Measurements from ENCODE around the gene WDR37.

DNA sequence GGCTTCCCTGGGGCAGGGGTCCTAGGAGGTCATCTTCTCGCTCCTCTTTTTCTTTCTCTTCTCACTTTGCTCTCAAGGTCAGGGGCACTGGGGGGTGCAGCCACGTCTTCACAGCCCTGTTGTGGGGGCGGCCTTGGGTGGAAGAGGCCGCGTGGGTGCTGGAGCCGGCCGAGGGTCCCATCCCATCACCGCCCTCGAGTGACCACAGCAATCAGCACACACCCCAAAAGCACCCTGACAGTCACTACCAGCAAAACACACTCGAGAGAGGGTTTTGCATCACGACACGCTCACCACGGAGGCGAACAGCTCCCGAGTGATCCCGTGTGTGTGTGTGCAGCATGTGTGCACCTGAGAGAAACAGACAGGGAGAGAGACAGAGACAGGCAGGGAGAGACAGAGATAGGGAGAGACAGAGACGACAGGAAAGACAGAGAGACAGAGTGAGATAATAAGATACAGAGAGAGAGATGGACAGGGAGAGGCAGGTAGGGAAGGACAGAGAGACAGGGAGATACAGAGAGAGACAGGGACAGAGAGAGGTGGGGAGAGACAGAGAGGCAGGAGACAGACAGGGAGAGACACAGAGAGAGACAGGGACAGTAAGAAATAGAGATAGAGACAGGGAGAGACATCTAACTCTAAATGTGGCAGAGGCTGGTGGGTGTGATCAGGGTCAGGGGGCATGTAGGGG is 100.9 kb downstream of the WDR37 start:
- TF ChIP-seq POLR2A (IDR thresholded peaks at IDR 0.05; ENCODE audit: low read length) (no peak), GATA1 (IDR thresholded peaks at IDR 0.05; ENCODE audit: low read depth, low read length) (no peak)

Data from erythroblast (primary cell).